C1 segment of cervical spinal cord (tissue), 14 donors: ENCODE results near the gene RTN4R.
"Not testable (repeated sequence)": the region's sequence is repeated elsewhere in the genome, so short reads cannot be mapped to it uniquely, and the experiment has no call there.

ENCODE experiments used
- DNase-seq, 14 donors: peaks; one replicate each; lab custom pipeline; 2025; lab: John Stamatoyannopoulos, UW

The RTN4R gene

DNA sequence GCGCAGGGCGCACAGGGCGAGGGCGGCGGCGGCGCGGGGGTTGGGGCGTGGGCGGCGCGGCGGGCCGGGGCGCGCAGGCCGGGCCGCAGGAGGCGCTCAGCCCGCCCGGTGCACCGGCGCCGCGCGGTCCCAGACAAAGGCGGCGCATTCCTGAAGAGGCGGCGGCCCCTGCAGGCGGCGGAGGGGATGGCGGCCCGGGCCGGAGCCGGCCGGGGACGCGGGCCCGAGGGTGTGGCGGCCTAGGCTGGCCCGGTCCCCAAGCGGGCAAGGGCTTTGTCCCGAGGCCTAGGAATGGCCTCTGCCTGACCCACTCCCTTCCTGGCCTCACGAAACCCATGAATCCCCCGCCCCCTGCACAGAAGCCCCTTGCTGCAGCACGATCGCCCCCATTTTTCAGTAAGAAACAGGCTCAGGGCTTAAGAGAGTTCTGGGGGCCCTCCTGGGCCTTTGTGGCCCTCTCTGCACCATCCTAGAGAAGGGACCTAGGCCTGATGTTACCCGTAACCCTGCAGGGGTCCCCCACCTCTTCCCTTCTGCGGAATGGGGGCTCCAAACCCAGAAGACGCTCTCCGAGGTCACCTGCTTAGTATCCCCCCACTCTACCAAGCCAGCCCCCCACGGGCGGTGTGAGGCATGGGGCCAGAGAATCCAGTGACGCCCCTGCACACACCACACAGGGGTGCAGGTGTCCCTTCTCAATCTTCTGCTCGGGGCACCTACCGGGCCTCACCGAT is at the start of gene RTN4R:
TSS of gene RTN4R (minus strand) at position 40 of the 734 bp plus-strand sequence. CDS start 226 bp downstream, outside the sequence.
- peak in 5 of 14 donors; percentile 3 to 49 (median 19) for DNase-seq

DNA sequence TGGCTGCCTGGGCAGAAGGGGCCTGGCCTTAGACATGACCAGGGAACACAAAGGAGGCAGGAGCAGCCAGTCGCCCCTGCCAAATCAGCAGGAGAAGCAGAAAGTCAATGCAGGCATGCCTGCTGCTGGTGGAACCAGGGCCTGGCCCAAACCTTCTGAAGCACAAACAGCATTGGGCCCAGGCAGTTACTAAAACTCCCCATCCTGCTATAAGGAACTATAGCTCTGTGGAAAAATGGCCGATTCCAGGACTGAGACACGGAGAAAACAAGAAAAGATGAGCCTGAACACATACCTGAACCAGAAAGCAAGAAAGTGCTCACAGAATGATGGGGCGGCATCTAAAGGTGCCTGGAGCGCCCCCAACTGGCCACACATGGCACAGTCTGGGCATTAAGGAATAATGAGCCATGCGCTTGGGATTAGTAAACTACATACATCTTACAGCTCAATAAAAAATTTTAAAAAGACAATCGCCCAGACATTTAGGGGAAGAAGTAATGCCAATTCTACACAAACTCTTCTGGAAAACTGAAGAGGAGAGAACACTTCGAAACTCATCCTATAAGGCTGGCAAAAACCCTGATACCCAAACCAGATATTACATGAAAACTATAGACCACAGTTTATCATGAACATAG is 49.4 kb upstream of the RTN4R start:
- not testable (repeated sequence) for DNase-seq

DNA sequence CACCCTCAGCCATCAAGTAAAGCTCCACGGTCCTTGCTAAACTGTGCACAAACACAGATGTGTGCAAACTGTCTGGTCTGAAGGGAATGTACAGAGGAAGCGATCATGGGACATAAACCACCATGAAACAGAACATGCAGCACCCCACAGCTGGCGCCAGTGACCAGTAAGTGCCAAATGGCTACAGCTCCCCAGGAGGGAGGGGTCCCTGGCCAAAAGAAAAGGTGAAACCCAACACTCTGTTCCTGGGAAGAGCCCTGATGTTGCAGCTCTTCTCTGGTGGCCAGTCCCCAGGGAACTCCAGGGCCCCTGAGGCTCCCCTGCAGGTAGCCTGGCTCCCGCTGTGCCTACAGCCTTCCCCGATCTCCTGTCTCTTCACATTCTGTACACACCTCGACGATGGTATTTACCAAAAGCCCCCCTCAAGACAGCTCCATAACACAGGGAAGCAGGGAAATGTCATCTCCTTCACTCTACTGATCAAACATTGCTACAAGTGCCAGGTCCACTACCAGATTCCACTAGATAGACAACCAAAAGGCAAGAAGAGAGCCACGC is 48.8 kb upstream of the RTN4R start:
- no peak for DNase-seq

DNA sequence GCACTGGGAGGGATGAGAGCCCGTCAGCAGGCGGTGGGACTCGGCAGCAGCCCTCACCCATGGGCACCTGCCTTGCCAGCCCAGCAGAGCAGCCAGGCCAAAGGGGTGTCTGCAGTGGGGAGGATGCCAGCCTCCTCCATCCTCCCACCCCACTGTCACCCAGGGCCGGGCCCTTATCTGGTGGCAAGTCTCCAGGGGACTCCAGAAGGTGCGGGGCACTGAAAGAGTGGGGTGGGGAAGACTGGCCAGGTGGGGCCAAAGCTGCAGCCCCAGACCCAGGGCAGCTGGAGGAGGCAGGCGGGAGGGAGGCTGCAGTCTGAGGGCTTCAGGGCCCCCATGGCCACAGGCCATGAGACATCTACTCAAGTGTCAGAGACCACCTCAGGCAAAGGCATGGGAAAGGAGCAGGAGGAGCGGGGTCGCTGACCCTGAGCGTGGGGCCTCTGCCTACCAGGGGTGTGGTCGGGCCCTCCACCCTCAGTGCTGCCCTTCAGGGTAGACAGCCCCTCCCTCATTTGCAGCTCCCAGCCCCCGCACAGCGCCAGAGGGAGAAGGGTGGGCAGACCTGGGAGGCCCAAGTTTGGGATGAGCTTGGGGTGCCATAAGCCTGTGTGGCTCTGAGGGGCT is 48.2 kb upstream of the RTN4R start:
- no peak for DNase-seq

DNA sequence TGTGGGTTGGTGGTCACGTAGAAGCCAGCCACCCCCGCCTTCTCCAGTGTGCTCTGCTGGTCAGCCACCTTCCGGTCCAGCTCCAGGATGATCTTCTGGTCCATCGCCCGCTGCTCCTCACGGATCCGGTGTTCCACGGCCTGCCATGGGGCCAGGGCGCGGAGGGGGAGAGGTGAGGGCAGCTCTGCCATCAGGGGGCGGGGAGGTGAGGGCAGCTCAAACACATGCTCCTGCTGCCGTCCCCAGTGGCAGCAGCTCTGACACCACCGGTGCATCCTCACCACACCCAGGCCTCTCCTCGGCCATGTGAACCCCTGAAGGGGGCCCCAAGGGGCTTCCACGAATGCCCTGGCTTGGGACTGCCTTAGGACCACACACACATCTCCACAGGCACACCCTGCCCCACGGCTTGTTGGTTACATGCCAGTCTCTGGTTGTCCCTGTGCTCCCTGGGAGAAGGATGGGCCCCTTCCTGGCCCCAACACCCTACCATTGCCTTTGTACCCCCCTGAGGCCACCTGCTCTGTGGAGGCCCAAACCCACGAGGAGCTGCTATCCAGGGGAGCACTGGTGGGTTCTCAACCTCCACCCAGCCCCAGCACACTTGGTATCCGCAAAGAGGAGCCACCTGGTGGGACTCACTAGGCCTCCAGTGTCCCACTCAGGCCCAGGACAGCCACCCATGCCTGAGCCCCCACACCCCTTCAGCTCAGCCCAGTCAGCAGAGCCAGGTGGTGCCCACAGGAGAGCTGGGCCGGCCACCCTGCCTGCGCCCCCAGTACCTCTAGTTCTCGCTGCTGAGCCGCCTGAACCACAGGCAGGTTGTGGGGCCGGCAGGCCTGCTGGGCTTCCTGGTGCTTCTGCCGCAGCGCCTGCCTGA is 47.5 kb upstream of the RTN4R start:
- no peak for DNase-seq

DNA sequence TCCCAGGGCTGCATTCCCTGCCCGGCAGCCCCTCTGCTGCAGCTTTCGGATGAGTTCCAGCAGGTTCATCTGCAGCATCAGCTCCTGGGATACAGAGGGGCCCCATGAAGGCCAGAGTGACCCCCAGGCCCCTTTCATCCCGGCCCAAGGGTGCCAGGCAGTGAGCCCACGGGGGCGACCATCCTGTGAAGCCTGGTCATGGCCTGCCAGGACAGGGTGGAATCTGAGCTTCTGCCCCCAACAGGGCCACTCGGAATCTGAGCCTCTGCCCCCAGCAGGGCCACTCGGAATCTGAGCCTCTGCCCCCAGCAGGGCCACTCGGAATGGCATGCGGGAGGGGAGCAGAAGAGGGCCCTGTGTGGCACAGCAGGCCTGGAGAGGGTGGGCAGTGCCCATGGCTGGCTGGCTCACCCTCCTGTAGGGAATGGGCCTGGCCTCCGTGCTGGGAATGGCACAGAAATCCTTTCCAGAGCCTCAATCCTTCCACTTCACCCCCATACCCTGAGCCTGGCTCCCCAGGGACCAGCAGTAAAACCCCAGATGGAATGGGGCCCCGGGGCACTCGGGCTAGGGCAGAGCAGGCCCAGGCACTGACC is 46.7 kb upstream of the RTN4R start:
- not testable (repeated sequence) for DNase-seq

DNA sequence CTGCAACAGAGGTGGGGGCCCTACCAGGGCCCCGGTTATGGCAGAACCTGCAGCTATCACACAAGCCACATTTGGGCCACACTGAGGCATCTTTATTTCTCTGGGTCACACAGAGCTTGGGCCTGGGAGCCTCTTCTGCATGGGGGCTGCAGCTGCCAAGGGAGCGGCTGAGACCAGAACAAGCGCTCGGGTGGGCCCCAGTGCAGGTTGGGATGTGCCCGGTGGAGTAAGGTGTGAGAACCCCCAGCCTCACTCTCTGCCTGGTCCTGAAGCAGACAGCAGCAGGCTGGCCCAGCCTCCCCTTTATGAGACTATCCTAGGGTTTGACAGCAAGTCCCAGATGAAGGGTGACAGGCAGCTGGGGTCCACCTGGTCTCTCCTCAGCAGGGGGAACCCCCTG is 46.1 kb upstream of the RTN4R start:
- not testable (repeated sequence) for DNase-seq

DNA sequence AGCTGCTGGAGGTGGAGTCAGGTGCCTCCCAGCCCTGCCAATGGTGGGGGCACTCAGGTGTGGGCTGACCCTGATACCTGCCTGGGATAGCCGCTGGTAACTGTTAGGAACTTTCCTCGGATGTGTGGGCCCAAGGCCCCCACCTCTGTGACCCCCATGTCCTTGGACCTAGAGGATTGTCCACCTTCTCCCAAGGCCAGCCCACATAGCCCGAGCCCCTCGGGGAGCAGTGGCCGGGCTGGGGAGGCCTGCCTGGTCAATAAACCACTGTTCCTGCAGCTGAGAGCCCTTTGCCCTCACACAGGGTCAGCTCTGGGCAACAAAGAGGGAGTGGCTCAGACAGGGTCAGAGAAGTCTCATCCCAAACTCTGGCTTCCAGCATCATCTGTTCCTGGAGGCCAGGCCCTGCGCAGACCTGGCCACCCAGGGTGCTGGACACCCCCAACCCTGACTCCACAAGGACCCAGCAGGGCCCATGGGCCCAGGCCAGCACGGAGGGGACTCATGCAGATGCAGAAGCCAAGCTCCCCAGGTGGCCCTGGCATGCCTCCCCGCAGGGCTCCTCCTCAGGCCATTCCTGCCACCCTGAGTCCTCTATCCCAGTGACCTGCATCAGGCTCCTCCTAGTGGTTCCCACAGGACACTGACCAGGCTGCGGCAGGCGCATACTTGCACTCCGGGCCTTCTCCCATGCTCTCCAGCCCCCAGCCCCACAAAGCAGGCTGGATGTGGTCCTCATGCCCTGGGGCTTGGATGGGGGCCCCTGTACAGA is 45.4 kb upstream of the RTN4R start:
- not testable (repeated sequence) for DNase-seq

DNA sequence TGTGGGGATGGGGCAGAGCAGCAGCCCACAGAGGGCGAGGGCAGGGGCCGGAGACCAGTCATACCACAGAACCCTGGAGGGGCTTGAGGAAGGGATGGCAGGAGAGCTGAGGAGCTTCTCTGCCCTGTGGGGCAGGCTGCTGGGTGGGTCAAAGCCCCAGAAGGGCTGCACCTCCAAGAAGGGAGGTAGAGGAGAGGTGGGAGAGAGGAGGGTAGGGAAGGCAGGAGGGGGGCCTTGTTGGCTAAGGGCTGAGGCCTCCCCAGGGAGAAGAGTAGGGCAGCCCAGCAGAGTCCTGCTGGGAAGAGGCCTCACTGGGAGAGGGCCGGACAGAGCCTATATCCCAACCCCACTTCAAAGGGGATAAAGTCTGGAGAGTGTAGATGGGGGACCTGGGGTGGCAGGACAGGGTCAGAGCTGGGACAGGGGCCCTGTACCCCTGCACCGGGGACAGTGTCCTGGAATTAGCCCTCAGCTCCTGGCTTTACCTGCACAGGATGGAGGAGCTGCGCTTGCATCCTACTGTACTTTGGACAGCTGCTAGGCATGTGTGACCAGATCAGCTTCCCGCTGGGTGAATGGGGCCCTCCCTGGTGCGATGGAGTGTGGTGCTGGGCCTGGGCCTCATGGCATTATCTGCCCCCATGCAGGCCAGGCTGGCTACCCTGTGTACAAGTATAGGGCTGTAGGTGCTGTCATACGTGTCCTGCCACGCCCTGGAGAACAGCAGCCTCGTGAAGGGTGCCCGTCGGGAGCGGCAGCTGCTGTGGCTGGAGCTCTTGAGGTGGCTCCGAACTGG is 44.5 kb upstream of the RTN4R start:
- DNase-seq, result no peak

DNA sequence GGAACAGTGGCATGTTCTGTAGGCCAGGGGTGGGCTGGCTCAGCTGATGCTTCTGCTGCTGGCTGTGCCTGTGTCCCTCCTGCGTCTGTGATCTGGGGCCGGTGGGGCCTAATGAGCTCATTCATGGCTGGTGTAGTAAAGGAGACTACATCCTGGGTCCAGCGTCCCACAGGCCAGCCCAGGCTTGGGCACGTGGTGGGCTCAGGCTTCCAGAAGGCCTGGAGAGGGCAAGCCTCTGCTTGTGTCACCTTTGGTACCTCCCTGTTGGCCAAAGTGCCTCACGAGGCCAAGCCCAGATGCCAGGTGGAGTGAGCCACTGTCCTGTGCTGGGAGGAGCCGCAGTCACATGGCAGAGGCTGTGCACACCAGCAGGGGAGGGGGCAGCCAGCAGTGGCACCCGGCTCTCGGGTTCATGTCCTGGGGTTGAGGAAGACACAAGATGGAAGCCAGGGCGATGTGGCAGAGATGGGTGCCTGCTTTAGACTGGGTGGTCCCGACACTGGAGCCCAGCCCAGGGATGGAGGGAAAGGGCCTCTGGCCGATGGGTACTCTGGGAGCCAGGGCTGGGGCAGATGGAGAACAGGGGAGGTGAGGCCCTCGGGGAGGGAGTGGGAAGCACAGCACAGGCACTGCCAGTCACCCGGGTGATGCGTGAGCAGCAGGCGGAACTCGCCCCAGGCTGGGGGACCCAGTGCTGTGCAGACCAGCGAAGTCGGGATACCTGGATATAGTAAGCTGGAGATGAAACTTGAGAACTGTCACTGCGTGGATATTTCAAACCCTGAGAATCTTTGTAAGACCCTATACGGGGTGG is 43.3 kb upstream of the RTN4R start:
- DNase-seq, result not testable (repeated sequence)

DNA sequence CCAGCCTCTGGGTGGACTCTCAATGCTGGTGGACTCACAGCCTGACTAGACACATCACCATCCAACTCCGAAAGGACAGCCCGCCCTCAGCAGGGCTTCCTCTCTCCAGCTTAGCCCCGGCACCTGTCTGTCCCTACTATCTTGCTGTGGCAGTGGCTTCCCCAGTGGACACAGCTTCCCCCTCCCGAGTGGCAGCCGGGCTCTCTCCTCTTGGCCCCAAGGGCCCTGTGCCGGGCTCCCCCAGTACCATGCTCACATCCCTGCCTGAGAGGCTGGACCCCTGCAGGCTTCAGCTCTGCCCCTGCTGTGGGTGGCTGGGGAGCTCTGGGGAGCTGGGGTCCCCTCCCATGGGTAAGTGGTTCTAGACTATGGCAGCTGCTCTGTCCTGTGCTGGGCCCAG is 42.7 kb upstream of the RTN4R start:
- DNase-seq, result not testable (repeated sequence)

DNA sequence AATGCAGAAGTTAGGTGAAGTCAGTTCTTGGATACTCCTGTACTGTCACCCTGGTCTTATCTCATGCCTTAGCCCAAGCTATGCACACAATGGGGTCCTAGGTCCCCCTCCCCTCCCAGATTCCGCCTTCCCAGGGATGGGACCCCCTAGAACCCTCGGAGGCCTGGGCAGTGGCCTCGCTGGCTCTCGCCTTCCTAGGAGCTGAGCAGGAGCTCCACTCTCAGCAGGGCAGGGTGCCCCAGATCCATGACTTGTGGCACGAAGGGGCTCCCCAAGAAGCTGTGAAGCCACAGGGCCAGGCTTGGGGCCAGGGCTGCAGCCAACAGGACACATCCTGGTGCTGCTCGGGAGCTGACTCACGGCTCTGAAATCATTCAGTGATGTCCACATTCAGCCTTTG is 42.1 kb upstream of the RTN4R start:
- not testable (repeated sequence) for DNase-seq

DNA sequence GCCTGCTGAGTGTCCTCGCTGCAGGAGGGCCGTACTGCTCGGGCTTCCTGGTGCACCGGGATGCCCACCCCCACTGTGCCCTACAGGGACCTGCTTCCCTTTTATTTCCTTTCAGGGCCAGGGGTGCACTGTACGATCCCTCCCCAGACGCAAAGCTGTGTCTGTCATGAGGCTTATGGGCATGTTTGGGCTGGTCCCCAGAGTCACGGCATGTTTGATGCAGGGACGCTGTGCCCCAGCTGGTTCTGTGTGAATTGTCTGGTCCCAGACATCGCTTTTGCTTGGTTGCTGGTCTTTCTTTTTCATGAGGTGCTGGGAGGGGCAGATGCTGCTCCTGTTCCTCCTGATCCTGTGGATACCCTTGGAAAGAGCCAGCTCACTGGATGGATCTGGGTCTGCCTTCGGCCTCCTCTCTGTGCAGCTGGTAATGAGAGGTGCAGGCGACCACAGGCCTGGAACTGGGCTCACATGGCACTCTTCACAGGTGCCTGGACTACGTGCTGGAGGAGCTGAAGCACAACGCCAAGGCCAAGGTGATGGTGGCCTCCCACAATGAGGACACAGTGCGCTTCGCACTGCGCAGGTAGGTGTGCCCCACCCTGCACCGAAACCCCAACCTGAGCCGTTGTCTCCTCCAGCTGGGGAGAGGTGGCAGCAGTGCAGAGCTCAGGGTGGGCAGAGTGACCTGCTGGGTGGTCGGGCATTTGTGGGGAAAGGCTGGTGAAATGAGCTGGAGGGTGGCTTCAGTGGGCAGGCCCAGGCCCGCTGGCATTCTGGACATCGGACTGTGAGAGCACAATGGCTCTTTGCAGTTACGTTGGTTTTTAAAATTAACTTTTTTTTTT is 40.9 kb upstream of the RTN4R start:
- not testable (repeated sequence) for DNase-seq

DNA sequence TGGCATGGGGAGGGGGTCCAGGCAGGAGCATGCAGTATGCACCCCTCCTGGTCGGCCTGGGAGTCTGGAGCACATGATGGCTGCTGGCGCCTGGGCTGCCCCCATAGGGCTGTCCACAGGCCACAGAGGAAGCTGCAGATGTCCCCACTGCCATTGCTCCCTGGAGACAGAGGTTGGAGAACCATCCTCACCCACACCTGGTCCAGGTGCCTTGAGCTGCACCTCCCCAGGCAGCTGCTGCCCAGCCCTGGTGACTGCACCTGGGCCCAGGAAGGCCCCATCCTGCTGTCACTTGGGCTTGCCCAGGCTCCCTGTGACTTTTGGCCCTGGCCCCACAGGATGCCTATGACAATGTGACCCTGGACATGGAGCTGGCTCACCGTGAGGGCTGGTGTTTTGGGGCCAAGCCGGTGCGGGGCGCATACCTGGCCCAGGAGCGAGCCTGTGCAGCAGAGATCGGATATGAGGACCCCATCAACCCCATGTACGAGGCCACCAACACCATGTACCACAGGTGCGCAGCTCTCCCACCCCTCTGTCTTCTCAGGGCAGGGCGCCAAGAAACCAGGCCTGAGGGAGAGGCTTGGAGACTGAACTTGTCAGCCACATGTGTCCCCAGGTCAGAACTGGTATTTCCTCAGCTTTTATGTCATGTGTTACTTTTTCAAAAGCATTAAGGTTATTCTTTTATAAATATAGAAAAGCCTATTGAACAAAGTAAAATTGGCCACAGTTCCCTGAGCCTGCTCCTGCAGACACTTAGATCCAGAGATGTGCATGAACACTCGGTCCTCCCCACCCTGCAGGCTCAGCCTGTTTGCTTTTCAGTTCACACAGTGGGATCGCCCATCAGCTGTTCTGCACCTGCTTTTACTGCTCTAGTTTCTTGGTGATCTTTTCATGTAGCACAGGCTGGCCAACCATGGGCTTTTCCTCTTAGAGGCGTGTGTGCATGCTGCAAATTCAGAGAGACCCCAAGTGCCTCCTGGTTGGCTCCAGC is 39.6 kb upstream of the RTN4R start:
- not testable (repeated sequence) for DNase-seq

DNA sequence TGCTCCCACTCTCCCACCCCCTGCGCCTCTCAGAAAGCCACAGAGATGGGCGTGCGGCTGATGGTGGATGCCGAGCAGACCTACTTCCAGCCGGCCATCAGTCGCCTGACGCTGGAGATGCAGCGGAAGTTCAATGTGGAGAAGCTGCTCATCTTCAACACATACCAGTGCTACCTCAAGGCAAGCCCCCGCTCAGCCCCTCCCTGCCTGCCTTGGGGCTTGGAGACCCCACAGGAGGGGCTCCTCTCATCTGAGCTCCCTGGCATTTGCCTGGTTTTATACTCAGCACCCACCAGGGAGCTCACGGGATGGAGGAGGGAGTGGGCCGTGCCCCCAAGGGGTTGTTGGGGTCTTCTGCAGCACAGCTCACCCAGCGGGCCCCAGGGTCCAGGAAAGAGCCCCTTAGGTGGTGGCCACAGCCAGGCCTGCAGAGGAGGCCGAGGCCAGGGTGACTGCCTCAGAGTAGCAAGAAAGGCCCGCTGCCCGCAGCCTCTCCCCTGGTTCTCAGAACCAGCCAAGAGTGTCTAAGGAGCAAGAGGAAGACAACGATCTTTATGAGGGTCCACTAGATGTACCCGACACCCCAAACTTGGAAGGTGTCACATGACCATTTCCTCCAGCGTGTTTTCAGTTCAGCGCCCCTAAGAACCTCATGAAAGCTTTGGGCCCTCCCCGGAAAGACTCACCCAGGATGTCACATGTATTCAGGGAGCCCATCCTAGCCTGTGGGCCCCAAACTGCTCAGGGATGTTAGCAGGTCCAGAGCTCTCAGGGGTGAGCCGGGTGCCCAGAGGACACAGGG is 38.7 kb upstream of the RTN4R start:
- not testable (repeated sequence) for DNase-seq
